CD4-positive, alpha-beta T cell (primary cell): ENCODE results near the gene SDK1. TPM values are rescaled to one million over a fixed set of nuclear protein-coding genes. Genes with fewer than 3 reads are reported as not detected.

ENCODE experiments used
- ATAC-seq: fragments of 200-7000 bp; cut with Tn5 transposase; one replicate; pipeline ENCODE4 v1.10.0; 2022; ENCODE audit warnings: mild to moderate bottlenecking; ENCODE audit not compliant: poor library complexity
- CTCF ChIA-PET: fragments of 350-600 bp; sonication (Branson Sonifier 250); formaldehyde crosslinking; loops from one replicate; lab custom pipeline; 2021; ENCODE audit warnings: antibody characterized with exemption, inconsistent platforms; lab: Charles Lee
- POLR2A ChIA-PET: fragments of 350-600 bp; sonication (Branson Sonifier 250); formaldehyde crosslinking; loops from one replicate; lab custom pipeline; 2021; ENCODE audit warnings: antibody characterized with exemption, inconsistent platforms; lab: Charles Lee
- DNase-seq, 14 experiments: peaks; one replicate each; pipeline ENCODE4 v3.0.0-alpha.2; 2013 to 2020; ENCODE audit warnings: mixed read lengths in 2 of 14
- H3K27ac ChIP-seq, 2 donors: one replicate each; pipeline versions ENCODE4 v1.5.1 to v1.7.0; 2013; ENCODE audit warnings: low read length in 2 of 2, low read depth in 1 of 2, mild to moderate bottlenecking in 1 of 2
- H3K27me3 ChIP-seq, 2 experiments: 1 replicate in 1 of 2; 2 replicates in 1 of 2; pipeline versions ENCODE4 v1.6.1 to v1.7.0; 2013; ENCODE audit warnings: low read length in 2 of 2, control low read depth in 1 of 2, mild to moderate bottlenecking in 1 of 2, moderate library complexity in 1 of 2; ENCODE audit not compliant: insufficient read depth in 2 of 2, control insufficient read depth in 1 of 2
- H3K36me3 ChIP-seq: one replicate; pipeline ENCODE4 v1.6.1; 2013; ENCODE audit warnings: low read length, control low read depth; ENCODE audit not compliant: insufficient read depth
- H3K4me1 ChIP-seq: one replicate; pipeline ENCODE4 v1.6.1; 2013; ENCODE audit warnings: low read length, control low read depth; ENCODE audit not compliant: insufficient read depth
- H3K4me3 ChIP-seq: one replicate; pipeline ENCODE4 v1.5.1; 2013; ENCODE audit warnings: mild to moderate bottlenecking, low read length, moderate library complexity
- H3K9me3 ChIP-seq, 2 experiments: 1 replicate in 1 of 2; 2 replicates in 1 of 2; pipeline versions ENCODE4 v1.6.1 to v1.7.0; 2013; ENCODE audit warnings: low read length in 2 of 2, mild to moderate bottlenecking in 2 of 2, control low read depth in 1 of 2, moderate library complexity in 1 of 2; ENCODE audit not compliant: control insufficient read depth in 1 of 2, insufficient read depth in 1 of 2
- H3K27ac Mint-ChIP-seq: one replicate; pipeline ENCODE4 v1.8.0; 2020; ENCODE audit warnings: mixed read lengths
- H3K27me3 Mint-ChIP-seq: one replicate; pipeline ENCODE4 v1.8.0; 2021; ENCODE audit warnings: mixed read lengths
- H3K36me3 Mint-ChIP-seq: one replicate; pipeline ENCODE4 v1.8.0; 2021; ENCODE audit warnings: low read depth, mixed read lengths
- H3K4me1 Mint-ChIP-seq: one replicate; pipeline ENCODE4 v1.8.0; 2021; ENCODE audit warnings: low read depth, mixed read lengths
- H3K4me3 Mint-ChIP-seq: one replicate; pipeline ENCODE4 v1.8.0; 2020; ENCODE audit warnings: mild to moderate bottlenecking, mixed read lengths
- H3K9me3 Mint-ChIP-seq: one replicate; pipeline ENCODE4 v1.8.0; 2020; ENCODE audit warnings: mixed read lengths
- intact Hi-C, 2 experiments: fragments of 100-400 bp; cut with DNase I in 1 of 2; cut with micrococcal nuclease in 1 of 2; formaldehyde crosslinking; loops; one replicate each; pipeline versions ENCODE4 v1.15.1 to v1.9.0; 2023 to 2025; cut with DNase I, micrococcal nuclease
- total RNA-seq, 174 experiments: library from RNA in 2 of 174; stranded (reverse) in 2 of 174; gene quantifications; one replicate each; pipeline ENCODE4 v1.2.3 and lab custom pipeline; 2021 to 2026
- TF ChIP-seq, protein P1 (sequence below): fragments of 200-600 bp; IDR thresholded peaks from one replicate; pipeline ENCODE4 v1.8.0; 2022; ENCODE audit warnings: antibody characterized with exemption, mild to moderate bottlenecking

SDK1 gene
- total RNA-seq, 2 experiments from 2014 or later: 1.1 to 1.3 TPM

DNA sequence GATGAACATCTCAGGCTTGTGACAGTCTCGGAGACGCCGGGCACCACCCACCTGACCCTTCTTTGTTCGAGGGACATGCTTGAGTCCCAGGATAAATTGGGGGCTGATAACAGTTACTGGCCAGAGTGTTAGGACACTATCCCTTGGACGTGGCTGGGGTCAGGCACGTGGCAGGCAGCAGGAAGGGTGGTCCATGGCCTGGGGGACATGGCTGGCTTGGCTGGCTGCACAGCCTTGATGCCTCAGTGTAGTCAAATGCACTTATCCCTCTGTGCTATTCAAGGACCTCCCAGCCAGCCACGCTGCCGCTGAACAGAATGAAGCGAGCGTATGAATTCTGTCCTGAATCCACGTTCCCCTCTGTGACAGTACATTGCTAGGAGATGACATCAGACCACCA lies 719.0 kb downstream of the SDK1 start:
- intact Hi-C loops: no loop called here
- Histone ChIP-seq H3K4me3 (no peak overlapping the region), H3K27ac (no peak overlapping the region), H3K27me3 (peaks cover 0 to 3% of the 10 kb centered on the region in 2 experiments), H3K36me3 (no peaks in the 10 kb centered on the region), H3K4me1 (no peaks in the 10 kb centered on the region), H3K9me3 (peaks cover 8 to 25% of the 10 kb centered on the region in 2 experiments)
- CTCF ChIA-PET: no interaction called here
- Mint-ChIP-seq H3K36me3 (no peaks in the 10 kb centered on the region), H3K9me3 (peaks cover 2% of the 10 kb centered on the region), H3K4me3 (no peak overlapping the region), H3K27ac (no peak overlapping the region), H3K27me3 (no peaks in the 10 kb centered on the region), H3K4me1 (no peaks in the 10 kb centered on the region)
- DNase-seq (no peak), ATAC-seq (no peak)
- POLR2A ChIA-PET: no interaction called here
- TF ChIP-seq, protein P1, sequence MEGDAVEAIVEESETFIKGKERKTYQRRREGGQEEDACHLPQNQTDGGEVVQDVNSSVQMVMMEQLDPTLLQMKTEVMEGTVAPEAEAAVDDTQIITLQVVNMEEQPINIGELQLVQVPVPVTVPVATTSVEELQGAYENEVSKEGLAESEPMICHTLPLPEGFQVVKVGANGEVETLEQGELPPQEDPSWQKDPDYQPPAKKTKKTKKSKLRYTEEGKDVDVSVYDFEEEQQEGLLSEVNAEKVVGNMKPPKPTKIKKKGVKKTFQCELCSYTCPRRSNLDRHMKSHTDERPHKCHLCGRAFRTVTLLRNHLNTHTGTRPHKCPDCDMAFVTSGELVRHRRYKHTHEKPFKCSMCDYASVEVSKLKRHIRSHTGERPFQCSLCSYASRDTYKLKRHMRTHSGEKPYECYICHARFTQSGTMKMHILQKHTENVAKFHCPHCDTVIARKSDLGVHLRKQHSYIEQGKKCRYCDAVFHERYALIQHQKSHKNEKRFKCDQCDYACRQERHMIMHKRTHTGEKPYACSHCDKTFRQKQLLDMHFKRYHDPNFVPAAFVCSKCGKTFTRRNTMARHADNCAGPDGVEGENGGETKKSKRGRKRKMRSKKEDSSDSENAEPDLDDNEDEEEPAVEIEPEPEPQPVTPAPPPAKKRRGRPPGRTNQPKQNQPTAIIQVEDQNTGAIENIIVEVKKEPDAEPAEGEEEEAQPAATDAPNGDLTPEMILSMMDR: no peak

DNA sequence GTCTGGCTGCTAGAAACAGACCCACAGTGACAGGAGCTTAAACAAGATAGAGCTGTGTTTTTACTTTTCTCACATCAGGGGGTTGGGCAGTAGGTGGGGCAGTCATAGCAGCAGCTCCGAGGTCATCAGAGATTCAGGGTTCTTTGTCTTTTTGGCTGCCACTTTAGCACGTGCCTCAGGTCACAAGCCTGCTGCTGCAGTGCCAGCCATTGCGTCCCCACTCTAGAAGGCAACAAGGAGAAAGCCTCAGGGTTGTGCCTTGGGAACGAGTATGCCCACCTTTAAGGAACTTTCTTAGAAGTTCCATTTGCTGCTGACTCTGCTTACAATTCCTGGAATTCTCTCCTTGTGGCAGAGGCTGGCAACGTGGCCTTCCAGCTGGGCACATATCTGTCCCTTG lies 720.4 kb downstream of the SDK1 start:
- TF ChIP-seq, protein P1: no peak
- no peak overlapping the region for H3K27ac ChIP-seq
- peaks cover 8 to 25% of the 10 kb centered on the region in 2 experiments for H3K9me3 ChIP-seq
- Mint-ChIP-seq H3K4me1 (no peaks in the 10 kb centered on the region), H3K27ac (no peak overlapping the region), H3K9me3 (peaks cover 2% of the 10 kb centered on the region), H3K36me3 (no peaks in the 10 kb centered on the region), H3K4me3 (no peak overlapping the region), H3K27me3 (no peaks in the 10 kb centered on the region)
- H3K27me3 ChIP-seq: peaks cover 0 to 3% of the 10 kb centered on the region in 2 experiments
- ATAC-seq: no peak
- DNase-seq: no peak
- H3K4me3 ChIP-seq: no peak overlapping the region
- H3K4me1 ChIP-seq: no peaks in the 10 kb centered on the region
- no peaks in the 10 kb centered on the region for H3K36me3 ChIP-seq
- intact Hi-C loops: no loop called here
- ChIA-PET CTCF (no interaction called here), POLR2A (no interaction called here)

DNA sequence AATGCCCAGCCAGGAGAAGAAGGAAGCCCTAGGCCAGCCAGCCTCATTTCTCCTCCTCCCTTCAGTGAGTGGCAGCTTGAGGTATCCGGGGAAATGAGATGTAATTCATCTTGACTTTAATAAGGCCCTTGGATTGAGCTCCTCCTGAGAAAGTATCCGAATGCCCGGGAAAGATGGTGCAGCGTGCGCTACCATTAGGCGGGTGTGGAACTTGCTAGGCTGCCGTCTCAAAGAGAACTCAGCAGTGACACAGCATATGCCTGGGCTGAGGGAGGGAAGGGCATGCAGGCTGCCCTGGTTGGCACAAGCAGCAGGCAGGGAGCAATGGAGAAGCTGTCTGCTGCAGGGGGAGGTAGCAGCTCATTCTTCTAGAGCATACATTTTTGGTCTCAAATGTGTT lies 721.2 kb downstream of the SDK1 start:
- Histone ChIP-seq H3K9me3 (peaks cover 8 to 21% of the 10 kb centered on the region in 2 experiments), H3K4me1 (no peaks in the 10 kb centered on the region), H3K36me3 (no peaks in the 10 kb centered on the region), H3K27ac (no peak overlapping the region), H3K4me3 (no peak overlapping the region), H3K27me3 (peaks cover 0 to 3% of the 10 kb centered on the region in 2 experiments)
- DNase-seq (no peak), ATAC-seq (no peak)
- intact Hi-C loops: no loop called here
- Mint-ChIP-seq H3K27ac (no peak overlapping the region), H3K9me3 (peaks cover 2% of the 10 kb centered on the region), H3K4me3 (no peak overlapping the region), H3K27me3 (no peaks in the 10 kb centered on the region), H3K4me1 (no peaks in the 10 kb centered on the region), H3K36me3 (no peaks in the 10 kb centered on the region)
- POLR2A ChIA-PET: no interaction called here
- CTCF ChIA-PET: no interaction called here
- TF ChIP-seq, protein P1: no peak
